ENCODE results near the gene C15orf61.

The C15orf61 gene

DNA sequence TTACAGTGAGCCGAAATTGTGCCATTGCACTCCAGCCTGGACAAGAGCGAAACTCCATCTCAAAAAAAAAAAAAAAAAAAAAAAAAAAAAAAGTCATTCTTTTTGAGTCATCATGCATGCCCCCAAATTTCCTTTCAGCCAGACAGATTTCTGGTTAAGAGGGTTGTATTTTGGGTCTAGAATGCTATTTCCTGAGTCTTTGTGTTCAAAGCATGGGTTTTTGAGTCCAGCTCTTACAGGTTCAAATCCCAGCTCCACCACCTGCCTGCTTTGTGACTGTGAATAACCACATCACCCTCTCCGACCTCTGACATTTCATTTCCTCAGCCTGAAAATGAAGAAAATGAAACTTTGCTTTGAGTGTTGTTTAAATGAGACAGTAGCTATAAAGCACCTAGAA is 9.3 kb upstream of the C15orf61 start:
- H3K27me3 ChIP-seq (ENCODE audit: low read depth, low read length) = no peaks in the 10 kb centered on the region
- no peak overlapping the region for H3K4me3 ChIP-seq (ENCODE audit: low read length)
- TF ChIP-seq, protein P1, sequence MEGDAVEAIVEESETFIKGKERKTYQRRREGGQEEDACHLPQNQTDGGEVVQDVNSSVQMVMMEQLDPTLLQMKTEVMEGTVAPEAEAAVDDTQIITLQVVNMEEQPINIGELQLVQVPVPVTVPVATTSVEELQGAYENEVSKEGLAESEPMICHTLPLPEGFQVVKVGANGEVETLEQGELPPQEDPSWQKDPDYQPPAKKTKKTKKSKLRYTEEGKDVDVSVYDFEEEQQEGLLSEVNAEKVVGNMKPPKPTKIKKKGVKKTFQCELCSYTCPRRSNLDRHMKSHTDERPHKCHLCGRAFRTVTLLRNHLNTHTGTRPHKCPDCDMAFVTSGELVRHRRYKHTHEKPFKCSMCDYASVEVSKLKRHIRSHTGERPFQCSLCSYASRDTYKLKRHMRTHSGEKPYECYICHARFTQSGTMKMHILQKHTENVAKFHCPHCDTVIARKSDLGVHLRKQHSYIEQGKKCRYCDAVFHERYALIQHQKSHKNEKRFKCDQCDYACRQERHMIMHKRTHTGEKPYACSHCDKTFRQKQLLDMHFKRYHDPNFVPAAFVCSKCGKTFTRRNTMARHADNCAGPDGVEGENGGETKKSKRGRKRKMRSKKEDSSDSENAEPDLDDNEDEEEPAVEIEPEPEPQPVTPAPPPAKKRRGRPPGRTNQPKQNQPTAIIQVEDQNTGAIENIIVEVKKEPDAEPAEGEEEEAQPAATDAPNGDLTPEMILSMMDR (IDR thresholded peaks at IDR 0.05; ENCODE audit: low read depth, low read length) = no peak
- TF ChIP-seq EZH2phosphoT487 (IDR thresholded peaks at IDR 0.05; ENCODE audit: low read depth) = no peak
- no peak overlapping the region for H3K27ac ChIP-seq (ENCODE audit: low read length)
- H3K36me3 ChIP-seq (replicated peaks; ENCODE audit: low read depth, low read length) = peaks cover 10% of the 10 kb centered on the region
- no peaks in the 10 kb centered on the region for H3K9me3 ChIP-seq (ENCODE audit: insufficient read depth, low read length)
- no peaks in the 10 kb centered on the region for H4K20me1 ChIP-seq (ENCODE audit: insufficient read depth, low read length)
- H3K4me2 ChIP-seq (ENCODE audit: low read length) = no peak overlapping the region
- H3K4me1 ChIP-seq (ENCODE audit: low read length) = peaks cover 12% of the 10 kb centered on the region
- no peaks in the 10 kb centered on the region for H3K79me2 ChIP-seq (ENCODE audit: low read length)
- no peak overlapping the region for H2AFZ ChIP-seq (ENCODE audit: low read depth, low read length)
- no peak overlapping the region for H3K9ac ChIP-seq (ENCODE audit: low read length)

DNA sequence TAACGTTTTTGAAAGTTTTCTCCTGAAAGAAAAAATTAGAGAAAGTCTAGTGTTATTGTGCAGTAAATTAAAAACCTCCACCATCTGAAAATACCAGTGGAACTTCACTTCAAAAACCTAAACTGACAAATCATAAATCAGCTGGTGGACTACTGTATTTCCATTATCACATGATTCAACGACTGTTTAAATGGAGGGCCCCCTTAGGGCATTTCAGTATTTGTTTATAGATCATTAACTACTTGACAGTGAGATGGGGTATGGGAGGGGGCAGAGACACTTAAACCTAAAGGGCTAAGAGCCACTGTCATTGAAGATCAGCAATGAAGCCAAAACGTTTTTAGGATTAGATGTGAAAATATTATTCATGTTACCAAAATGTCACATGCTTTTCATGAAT is 8.8 kb upstream of the C15orf61 start:
- Histone ChIP-seq H3K79me2 (ENCODE audit: low read length) (no peaks in the 10 kb centered on the region), H3K4me1 (ENCODE audit: low read length) (peaks cover 6% of the 10 kb centered on the region), H4K20me1 (ENCODE audit: insufficient read depth, low read length) (no peaks in the 10 kb centered on the region), H3K4me2 (ENCODE audit: low read length) (no peak overlapping the region), H3K27me3 (ENCODE audit: low read depth, low read length) (no peaks in the 10 kb centered on the region), H3K4me3 (ENCODE audit: low read length) (no peak overlapping the region), H2AFZ (ENCODE audit: low read depth, low read length) (no peak overlapping the region), H3K27ac (ENCODE audit: low read length) (no peak overlapping the region), H3K9ac (ENCODE audit: low read length) (no peak overlapping the region), H3K36me3 (replicated peaks; ENCODE audit: low read depth, low read length) (peaks cover 10% of the 10 kb centered on the region), H3K9me3 (ENCODE audit: insufficient read depth, low read length) (no peaks in the 10 kb centered on the region)
- no peak for TF ChIP-seq EZH2phosphoT487 (IDR thresholded peaks at IDR 0.05; ENCODE audit: low read depth)
- TF ChIP-seq, protein P1 (IDR thresholded peaks at IDR 0.05; ENCODE audit: low read depth, low read length) = no peak

DNA sequence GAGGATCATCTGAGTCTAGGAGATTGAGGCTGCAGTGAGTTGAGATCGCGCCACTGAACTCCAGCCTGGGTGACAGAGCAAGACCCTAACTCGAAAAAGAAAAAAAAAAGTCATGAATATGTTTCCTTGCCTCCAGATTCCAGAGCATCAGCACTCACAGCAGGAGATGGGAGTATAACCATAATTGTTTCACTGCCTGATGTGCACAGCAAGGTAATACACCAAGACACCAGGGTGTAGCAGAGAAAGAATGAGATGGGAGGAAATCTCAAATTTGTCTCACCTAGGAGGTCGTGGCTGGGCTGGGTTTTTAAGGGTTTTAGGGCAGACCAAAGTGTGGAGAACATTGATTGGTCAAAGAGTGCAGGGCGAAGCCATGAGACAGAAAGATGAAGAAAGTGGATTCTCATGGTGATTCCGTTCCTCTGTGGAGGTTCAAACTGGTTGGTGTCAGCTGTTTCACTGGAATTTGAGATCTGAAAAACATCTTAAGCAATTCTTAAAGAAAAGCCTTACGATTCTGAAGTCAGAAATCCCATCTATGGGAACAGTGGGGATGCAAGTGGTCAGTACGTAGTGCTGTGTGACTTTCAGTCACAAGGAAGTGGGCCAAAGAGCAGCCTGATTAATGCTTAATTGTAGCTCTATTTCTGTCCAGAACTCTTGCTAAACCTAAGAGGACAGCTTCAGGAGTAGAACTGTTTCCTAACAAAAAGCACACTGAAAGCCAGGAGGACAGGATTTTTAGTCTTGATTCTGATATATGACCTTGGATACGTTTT is 7.8 kb upstream of the C15orf61 start:
- H3K79me2 ChIP-seq (ENCODE audit: low read length) = no peaks in the 10 kb centered on the region
- peaks cover 4% of the 10 kb centered on the region; the same call in 1 of the 2 replicates for H3K4me1 ChIP-seq (ENCODE audit: low read length)
- no peak overlapping the region for H2AFZ ChIP-seq (ENCODE audit: low read depth, low read length)
- no peaks in the 10 kb centered on the region for H4K20me1 ChIP-seq (ENCODE audit: insufficient read depth, low read length)
- H3K9me3 ChIP-seq (ENCODE audit: insufficient read depth, low read length) = no peaks in the 10 kb centered on the region
- no peaks in the 10 kb centered on the region for H3K27me3 ChIP-seq (ENCODE audit: low read depth, low read length)
- no peak overlapping the region for H3K4me3 ChIP-seq (ENCODE audit: low read length)
- no peak overlapping the region for H3K27ac ChIP-seq (ENCODE audit: low read length)
- H3K36me3 ChIP-seq (replicated peaks; ENCODE audit: low read depth, low read length) = peaks cover 9% of the 10 kb centered on the region
- no peak for TF ChIP-seq EZH2phosphoT487 (IDR thresholded peaks at IDR 0.05; ENCODE audit: low read depth)
- TF ChIP-seq, protein P1 (IDR thresholded peaks at IDR 0.05; ENCODE audit: low read depth, low read length) = no peak
- H3K9ac ChIP-seq (ENCODE audit: low read length) = no peak overlapping the region
- no peak overlapping the region for H3K4me2 ChIP-seq (ENCODE audit: low read length)

DNA sequence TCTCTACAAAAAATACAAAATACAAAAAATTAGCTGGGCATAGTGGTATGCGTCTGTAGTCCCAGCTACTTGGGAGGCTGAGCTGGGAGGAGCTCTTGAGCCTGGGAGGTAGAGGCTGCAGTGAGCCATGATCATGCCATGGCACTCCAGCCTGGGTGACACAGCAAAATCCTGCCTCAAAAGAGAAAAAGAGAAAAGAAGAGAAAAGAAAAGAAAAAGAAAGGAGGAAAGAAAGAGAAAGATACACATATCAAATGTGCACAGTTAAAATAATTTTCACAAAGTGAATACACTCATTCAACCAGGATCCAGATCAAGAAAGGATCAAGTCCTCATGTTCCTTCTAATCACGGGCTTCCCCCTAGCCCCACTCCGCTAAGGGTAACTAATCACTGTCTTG is 5.8 kb upstream of the C15orf61 start:
- peaks cover under 1% of the 10 kb centered on the region; the same call in 1 of the 2 replicates for H3K4me1 ChIP-seq (ENCODE audit: low read length)

More for the DNA sequence above, 5.8 kb upstream of the C15orf61 start:
- no peaks in the 10 kb centered on the region for H3K79me2 ChIP-seq (ENCODE audit: low read length)
- no peak overlapping the region for H3K4me3 ChIP-seq (ENCODE audit: low read length)
- H4K20me1 ChIP-seq (ENCODE audit: insufficient read depth, low read length) = no peaks in the 10 kb centered on the region
- no peak overlapping the region for H3K27ac ChIP-seq (ENCODE audit: low read length)
- H3K27me3 ChIP-seq (ENCODE audit: low read depth, low read length) = no peaks in the 10 kb centered on the region
- no peak overlapping the region for H3K9ac ChIP-seq (ENCODE audit: low read length)
- H2AFZ ChIP-seq (ENCODE audit: low read depth, low read length) = no peak overlapping the region
- H3K36me3 ChIP-seq (replicated peaks; ENCODE audit: low read depth, low read length) = peaks cover 7% of the 10 kb centered on the region
- TF ChIP-seq, protein P1 (IDR thresholded peaks at IDR 0.05; ENCODE audit: low read depth, low read length) = no peak
- no peak for TF ChIP-seq EZH2phosphoT487 (IDR thresholded peaks at IDR 0.05; ENCODE audit: low read depth)
- no peaks in the 10 kb centered on the region for H3K9me3 ChIP-seq (ENCODE audit: insufficient read depth, low read length)
- H3K4me2 ChIP-seq (ENCODE audit: low read length) = no peak overlapping the region

Data from OCI-LY3 (cell line).